Stimulated activated CD8-positive, alpha-beta memory T cell treated with anti-CD3 and anti-CD28 coated beads, Interleukin-15, amount 100 ng/mL, for 24 hours (primary cell): ENCODE data around the gene TUBA3D.
"Not testable (repeated sequence)": the region's sequence is repeated elsewhere in the genome, so short reads cannot be mapped to it uniquely, and the experiment has no call there.

ENCODE experiments used
- DNase-seq: peaks from one replicate; pipeline ENCODE4 v3.0.0-alpha.2; 2020; ENCODE audit warnings: low read depth

The TUBA3D gene

DNA sequence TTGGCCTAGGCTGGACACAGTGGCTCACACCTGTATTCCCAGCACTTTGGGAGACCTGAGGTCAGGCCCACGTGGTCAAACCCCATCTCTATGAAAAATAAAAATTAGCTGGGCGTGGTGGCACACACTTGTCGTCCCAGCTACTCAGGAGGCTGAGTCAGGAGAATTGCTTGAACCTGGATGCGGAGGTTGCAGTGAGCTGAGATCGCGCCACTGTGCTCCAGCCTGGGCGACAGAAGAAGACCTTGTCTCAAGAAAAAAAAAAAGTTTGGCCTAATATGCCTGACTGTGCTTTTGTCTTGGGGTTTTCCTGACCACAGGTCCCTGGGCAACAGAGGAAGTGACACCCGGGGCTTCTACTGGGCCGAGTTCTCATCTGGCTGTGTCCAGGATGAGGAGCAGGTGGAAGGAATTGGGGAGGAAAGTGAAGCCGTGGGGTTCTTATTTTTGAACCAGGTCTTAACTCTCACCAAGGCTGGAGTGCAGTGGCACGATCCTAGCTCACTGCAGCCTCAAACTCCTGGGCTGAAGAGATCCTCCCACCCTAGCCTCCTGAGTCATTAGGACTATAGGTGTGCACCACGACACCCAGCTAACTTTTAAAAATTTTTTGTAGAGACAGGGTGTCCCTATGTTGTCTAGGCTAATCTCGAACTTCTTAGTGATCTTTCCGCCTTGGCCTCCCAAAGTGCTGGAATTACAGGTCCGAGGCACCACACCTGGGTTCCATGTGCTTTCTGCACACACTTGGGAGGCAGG is 38.7 kb downstream of the TUBA3D start:
- DNase-seq, result not testable (repeated sequence)

DNA sequence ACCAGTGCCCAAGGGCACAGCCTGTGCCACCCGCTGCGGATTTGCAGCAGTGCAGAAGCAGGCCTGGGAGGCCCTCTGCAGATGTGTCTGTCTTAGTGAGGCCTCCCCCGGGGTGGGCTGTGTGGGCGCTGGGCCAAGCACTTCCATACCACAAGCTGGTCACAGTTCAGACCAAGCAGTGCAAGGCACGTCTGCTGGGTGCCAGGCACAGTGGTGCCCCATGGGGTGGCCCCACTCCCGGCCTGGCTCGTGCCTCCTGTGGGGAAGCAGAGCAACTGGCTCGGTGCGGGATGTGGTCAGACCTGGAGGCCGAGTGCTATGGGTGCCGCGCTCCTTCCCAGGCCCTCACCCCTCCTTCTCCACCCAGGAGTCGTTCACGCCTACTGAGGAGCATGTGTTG is 39.3 kb downstream of the TUBA3D start:
- not testable (repeated sequence) for DNase-seq

DNA sequence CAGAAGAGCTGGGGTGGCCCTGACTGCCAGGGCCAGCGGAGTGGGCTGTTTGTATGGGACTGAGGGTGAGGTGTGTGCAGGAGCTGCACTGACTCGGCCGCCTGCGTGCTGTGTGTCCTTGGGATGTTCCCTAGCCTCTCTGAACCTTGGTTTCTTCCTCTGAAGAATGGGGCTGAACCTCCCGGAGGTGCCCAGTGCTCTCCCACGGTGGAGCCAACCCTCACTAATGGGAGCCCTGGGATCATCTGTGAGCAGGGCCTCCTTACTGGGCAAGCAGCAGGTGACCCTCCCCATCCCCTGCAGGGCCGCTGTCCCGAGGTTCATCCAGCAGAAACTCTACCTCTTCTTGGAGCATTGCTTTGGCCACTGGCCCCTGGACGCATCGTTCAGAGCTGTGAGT is 40.1 kb downstream of the TUBA3D start:
- DNase-seq, result no peak

GRCh38 chr2:131516621-131517020 is 40.7 kb downstream of the TUBA3D start:
- DNase-seq, result not testable (repeated sequence)

- DNase-seq, result no peak
Measured at GRCh38 chr2:131517106-131517831, 41.4 kb downstream of the TUBA3D start.

- not testable (repeated sequence) for DNase-seq
Measured at GRCh38 chr2:131517856-131518255, 41.9 kb downstream of the TUBA3D start.

DNA sequence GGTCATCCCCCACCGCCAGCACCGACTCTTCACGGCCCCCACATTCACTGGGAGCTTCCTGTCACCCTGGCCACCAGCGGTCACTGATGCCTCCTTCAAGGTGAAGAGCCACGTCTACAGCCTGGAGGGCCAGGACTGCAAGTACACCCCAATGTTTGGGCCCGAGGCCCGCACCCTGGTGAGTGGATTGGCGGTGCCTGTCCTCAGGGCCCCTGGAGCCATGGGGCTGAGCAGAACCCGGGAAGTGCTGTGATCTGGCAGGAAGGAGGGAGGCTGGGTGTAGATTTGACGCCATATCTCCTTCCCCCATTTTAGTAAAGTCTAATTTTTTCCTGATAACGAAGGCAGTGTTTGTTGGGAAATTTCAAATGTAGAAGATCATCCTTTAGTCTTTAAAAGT is 42.6 kb downstream of the TUBA3D start:
- not testable (repeated sequence) for DNase-seq

GRCh38 chr2:131519466-131519865 is 43.5 kb downstream of the TUBA3D start:
- DNase-seq, result no peak

DNA sequence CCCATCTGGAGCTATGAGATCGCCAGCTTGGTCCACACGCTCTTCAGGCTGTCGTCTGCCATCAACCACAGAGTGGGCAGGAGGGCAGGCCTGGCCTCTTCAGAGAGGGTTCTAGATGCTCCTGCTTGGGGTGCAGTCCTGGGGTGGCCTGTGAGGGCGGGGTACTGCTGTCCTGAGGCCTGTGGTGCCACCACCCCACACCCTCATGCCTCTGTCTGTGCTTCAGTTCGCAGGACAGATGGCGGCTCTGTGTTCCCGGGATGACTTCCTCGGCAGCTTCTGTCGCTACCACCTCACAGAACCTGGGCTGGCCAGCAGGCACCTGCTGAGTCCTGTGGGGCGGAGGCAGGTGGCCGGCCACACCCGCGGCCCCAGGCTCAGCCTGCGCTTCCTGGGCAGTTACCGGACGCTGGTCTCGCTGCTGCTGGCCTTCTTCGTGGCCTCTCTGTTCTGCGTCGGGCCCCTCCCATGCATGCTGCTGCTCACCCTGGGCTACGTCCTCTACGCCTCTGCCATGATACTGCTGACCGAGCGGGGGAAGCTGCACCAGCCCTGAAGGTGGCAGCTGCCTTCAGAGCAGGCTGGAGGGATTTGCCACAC is 44.1 kb downstream of the TUBA3D start:
- DNase-seq, result not testable (repeated sequence)

GRCh38 chr2:131520526-131520925 is 44.6 kb downstream of the TUBA3D start:
- DNase-seq, result no peak

- not testable (repeated sequence) for DNase-seq
Measured at GRCh38 chr2:131521524-131521923, 45.6 kb downstream of the TUBA3D start.

DNA sequence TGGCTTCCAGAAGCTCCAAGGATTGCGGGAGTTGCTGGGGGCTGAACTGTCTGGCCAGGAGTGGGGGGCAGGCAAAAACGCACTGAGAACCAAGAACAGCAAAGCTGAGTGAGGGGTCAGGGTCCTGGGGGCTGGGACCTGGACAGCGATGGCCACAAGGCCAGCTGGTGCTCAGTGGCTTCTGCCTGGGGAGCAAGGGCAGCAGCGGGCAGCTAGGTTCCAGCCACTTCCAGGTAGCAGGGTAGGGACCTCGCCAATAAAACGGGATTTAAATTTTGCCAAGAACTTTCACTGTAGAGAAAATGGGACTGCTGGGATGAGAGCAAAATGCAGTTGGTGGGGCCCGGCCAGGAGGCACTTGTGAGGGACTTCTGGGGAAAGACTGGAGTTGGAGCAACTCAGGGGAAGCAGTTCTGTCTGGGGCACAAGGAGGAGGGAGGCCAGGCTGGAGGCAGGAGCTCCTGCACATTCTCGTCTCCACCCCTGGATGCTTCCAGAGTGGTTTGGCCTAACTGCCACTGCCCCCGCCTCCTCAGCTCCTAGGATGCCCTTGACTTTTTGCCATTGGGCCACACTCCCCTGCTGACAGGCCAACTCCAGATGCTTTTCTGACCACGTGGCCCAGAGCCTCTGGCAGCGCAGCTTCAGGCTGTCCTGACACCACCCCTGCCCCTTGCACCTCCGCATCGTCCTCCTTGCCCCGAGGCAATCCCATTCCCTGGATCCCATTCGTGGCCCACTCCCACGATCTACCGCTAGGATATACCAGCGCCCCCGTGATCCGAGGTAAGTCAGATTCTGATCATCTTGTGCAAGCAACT is 46.3 kb downstream of the TUBA3D start:
- no peak for DNase-seq

DNA sequence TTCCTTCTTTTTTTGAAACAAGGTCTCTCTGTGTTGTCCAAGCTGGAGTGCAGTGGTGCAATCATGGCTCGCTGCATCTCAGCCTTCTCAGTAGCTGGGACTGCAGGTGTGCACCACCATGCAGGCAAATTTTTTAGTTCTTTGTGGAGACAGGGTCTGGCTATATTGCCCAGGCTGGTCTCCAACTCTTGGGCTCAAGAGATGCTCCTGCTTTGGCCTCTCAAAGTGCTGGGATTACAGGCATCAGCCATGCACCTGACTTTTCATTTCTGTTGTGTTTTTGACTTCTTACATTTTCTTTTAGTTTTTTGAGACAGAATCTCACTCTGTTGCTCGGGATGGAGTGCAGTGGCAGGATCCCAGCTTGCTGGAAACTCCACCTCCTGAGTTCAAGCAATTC is 49.3 kb downstream of the TUBA3D start:
- not testable (repeated sequence) for DNase-seq

- peak; percentile 57 for DNase-seq
Measured at GRCh38 chr2:131527131-131528001, 51.4 kb downstream of the TUBA3D start, which contains the start of gene CCDC74A. Gene CCDC74A, plus strand, starts transcription at chr2:131527888. Its CDS starts 83 bp downstream, at chr2:131527971.

DNA sequence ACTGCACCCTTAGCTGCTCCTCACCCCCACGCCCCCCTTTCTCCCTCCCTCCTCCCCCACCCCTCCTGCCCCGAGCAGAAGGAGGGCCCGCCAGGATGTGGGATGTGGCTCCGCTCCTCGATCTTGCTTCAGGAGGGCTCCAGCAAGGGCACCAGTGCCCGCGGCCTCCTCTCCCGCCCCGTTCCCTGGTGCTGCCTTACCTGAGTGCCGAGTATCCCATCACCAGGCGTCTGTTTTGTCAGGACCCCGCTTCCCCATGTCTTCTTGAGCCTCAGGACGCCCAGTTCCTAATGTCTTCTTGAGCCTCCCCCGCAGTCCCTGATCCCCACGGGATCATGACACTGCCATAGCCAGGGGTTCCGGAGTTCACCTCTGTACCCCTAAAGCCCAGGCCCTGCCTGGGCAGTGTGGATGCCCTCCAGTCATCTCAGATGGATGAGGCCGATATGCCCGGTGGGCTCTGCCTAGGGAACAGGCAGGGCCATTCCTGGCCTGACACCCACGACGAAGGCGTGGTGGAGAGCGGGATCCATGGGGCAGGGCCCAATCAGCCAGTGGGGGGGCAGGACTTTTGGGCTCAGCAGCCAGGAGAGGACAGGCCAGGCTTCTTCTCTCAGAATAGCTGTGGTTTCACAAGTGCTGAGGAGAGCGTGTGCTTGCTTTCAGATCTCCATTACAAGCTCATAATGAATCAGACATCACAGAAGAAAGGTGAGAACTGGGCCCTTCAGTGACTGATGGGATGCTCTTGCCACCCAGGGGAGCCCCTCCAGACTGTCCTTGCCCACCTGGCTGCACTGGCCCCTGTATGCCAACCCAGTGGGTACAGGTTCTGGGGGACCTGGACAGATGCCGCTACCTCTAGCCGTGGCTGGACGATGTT is 53.3 kb downstream of the TUBA3D start:
- DNase-seq, result not testable (repeated sequence)

DNA sequence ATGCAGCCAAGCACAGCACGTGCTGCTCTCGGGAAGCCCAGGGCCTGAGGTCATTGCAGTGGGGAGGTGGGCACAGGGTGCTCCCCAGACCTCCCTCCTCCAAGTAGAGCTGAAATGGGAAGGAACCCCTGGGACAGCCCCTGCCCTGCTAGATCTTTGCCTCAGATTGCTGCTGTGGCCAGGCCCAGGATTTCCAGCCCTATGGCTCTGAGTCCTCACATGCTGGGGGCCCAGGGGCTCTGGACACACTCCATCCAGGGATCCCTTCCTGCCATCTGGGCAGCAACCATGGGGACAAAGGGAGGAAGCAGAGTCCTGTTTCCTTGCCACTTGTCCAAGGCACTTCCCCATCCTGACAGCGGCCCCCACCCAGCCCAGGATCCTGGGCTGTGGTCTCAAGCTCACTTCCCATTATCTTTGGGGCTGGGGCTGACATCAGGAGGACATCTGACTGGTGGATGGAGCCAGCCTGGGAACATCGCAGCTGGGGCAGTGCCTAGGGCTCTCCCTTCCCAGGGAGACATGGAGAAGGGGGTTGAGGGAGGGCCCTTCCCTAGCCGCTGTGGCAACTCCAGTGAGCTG is 54.0 kb downstream of the TUBA3D start:
- DNase-seq, result not testable (repeated sequence)

DNA sequence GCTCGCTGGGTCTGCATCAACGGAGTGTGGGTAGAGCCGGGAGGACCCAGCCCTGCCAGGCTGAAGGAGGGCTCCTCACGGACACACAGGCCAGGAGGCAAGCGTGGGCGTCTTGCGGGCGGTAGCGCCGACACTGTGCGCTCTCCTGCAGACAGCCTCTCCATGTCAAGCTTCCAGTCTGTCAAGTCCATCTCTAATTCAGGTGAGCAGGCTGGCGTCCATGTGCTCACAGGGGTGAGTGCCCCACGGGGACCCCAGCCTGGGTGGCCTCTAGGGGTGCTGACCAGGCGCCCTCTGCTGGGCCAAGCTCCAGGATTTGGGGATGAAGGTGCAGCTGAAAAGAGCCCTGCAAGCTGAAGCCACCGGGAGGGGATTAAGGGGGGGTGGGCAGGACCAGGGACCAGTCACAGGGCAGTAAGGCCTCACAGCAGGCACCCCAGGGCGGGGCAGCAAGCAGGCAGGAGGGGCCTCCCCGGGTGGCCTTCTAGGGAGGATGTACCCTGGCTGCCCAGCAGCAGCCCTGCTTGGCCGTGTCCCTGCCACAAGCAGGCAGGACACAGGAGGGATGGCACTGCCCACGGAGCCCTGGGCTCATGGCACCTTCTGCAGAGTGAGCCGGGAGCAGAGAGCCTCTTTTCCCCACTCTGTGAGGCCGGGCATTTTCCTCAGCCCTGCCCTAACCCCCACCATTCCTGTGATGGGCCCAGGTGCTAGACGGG is 54.9 kb downstream of the TUBA3D start:
- not testable (repeated sequence) for DNase-seq

GRCh38 chr2:131531547-131532185 is 55.7 kb downstream of the TUBA3D start:
- DNase-seq, result not testable (repeated sequence)
